Mesodermal cell (in vitro differentiated cells): ENCODE measurements around the gene ANKRD35.
A peak's percentile ranks its signal among the peaks of the same experiment; 100 is the strongest.
"Not testable (repeated sequence)": the region's sequence is repeated elsewhere in the genome, so short reads cannot be mapped to it uniquely, and the experiment has no call there.

ENCODE experiments used
- H3K27ac ChIP-seq: 2 replicates; pipeline ENCODE4 v1.7.0; 2013; ENCODE audit warnings: mild to moderate bottlenecking, low read depth, low read length, moderate library complexity; ENCODE audit not compliant: severe bottlenecking
- H3K36me3 ChIP-seq: 2 replicates; pipeline ENCODE4 v1.7.1; 2013; ENCODE audit warnings: mild to moderate bottlenecking, low read length, moderate library complexity; ENCODE audit not compliant: control insufficient read depth, insufficient read depth
- H3K4me1 ChIP-seq: one replicate; pipeline ENCODE4 v1.7.1; 2013; ENCODE audit warnings: mild to moderate bottlenecking, low read length; ENCODE audit not compliant: insufficient read depth, control insufficient read depth, poor library complexity, severe bottlenecking
- H3K4me3 ChIP-seq: 2 replicates; pipeline ENCODE4 v1.7.0; 2013; ENCODE audit warnings: low read length, control low read depth, mild to moderate bottlenecking; ENCODE audit not compliant: insufficient read depth, poor library complexity, severe bottlenecking; ENCODE audit errors: extremely low read depth
- H3K9me3 ChIP-seq: 2 replicates; pipeline ENCODE4 v1.7.1; 2013; ENCODE audit warnings: mild to moderate bottlenecking, low read length, moderate library complexity; ENCODE audit not compliant: control insufficient read depth
- WGBS, 2 experiments: methylation state at CpG; one replicate each; pipeline ENCODE4 v1.1.5; 2013; ENCODE audit warnings: missing lambda C conversion rate in 2 of 2; ENCODE audit not compliant: insufficient coverage in 2 of 2; 5-methylcytosine and 5-hydroxymethylcytosine counted together

Gene ANKRD35

GRCh38 chr1:145855426-145855948 lies 30.2 kb downstream of the ANKRD35 start:
- Histone ChIP-seq H3K27ac (no peak overlapping the region), H3K36me3 (peaks cover 69% of the 10 kb centered on the region), H3K4me3 (no peak overlapping the region), H3K4me1 (peaks cover 4% of the 10 kb centered on the region), H3K9me3 (no peaks in the 10 kb centered on the region)
- 93 to 100% methylated on average over 6 to 7 of the region's 7 CpGs for WGBS, 2 experiments

GRCh38 chr1:145849356-145850160 lies 36.1 kb downstream of the ANKRD35 start:
- Histone ChIP-seq H3K4me3 (no peak overlapping the region), H3K9me3 (no peaks in the 10 kb centered on the region), H3K36me3 (peaks cover 71% of the 10 kb centered on the region), H3K27ac (no peak overlapping the region), H3K4me1 (peaks cover 9% of the 10 kb centered on the region)
- 82 to 92% methylated on average over 6 to 10 of the region's 15 CpGs for WGBS, 2 experiments

- Histone ChIP-seq H3K9me3 (no peaks in the 10 kb centered on the region), H3K36me3 (peaks cover 61% of the 10 kb centered on the region), H3K4me1 (peaks cover 9% of the 10 kb centered on the region), H3K4me3 (no peak overlapping the region), H3K27ac (no peak overlapping the region)
- WGBS, 2 experiments = 92 to 97% methylated on average over 2 to 3 of the region's 3 CpGs
Observed at GRCh38 chr1:145847827-145848226, 37.8 kb downstream of the ANKRD35 start.

- Histone ChIP-seq H3K4me3 (peak overlapping the region; percentile 48), H3K9me3 (no peaks in the 10 kb centered on the region), H3K36me3 (peaks cover 60% of the 10 kb centered on the region), H3K27ac (peak overlapping the region; percentile 19), H3K4me1 (peaks cover 9% of the 10 kb centered on the region)
- WGBS, 2 experiments = 100% methylated on average over 2 of the region's 3 CpGs
Observed at GRCh38 chr1:145846201-145846612, 39.5 kb downstream of the ANKRD35 start.

GRCh38 chr1:145845514-145846161 lies 40.0 kb downstream of the ANKRD35 start, which contains the start of gene NUDT17:
Gene NUDT17 (plus strand): TSS chr1:145845630. CDS start chr1:145845641, 11 bp downstream.
- H3K4me3 ChIP-seq = peak within 1 kb of the TSS; percentile 48
- peaks cover 60% of the 10 kb centered on the region for H3K36me3 ChIP-seq
- H3K9me3 ChIP-seq = no peaks in the 10 kb centered on the region
- peaks cover 9% of the 10 kb centered on the region for H3K4me1 ChIP-seq
- H3K27ac ChIP-seq = peak within 1 kb of the TSS; percentile 19
- 4 to 5% methylated on average over 42 to 49 of the region's 50 CpGs for WGBS, 2 experiments

- H3K36me3 ChIP-seq = peaks cover 60% of the 10 kb centered on the region
- peak overlapping the region; percentile 48 for H3K4me3 ChIP-seq
- 20 to 26% methylated on average over 4 of the region's 4 CpGs for WGBS, 2 experiments
- H3K27ac ChIP-seq = no peak overlapping the region
- peaks cover 5% of the 10 kb centered on the region for H3K4me1 ChIP-seq
- no peaks in the 10 kb centered on the region for H3K9me3 ChIP-seq
Observed at GRCh38 chr1:145845144-145845513, 40.5 kb downstream of the ANKRD35 start.

- Histone ChIP-seq H3K4me3 (no peak overlapping the region), H3K27ac (no peak overlapping the region), H3K36me3 (peaks cover 60% of the 10 kb centered on the region), H3K4me1 (no peaks in the 10 kb centered on the region), H3K9me3 (no peaks in the 10 kb centered on the region)
- 100% methylated on average over 1 of the region's 3 CpGs; no CpG with 5 or more reads in 1 of the 2 experiments for WGBS, 2 experiments
Observed at GRCh38 chr1:145843031-145843430, 42.6 kb downstream of the ANKRD35 start.

GRCh38 chr1:145837656-145838055 lies 48.0 kb downstream of the ANKRD35 start:
- Histone ChIP-seq H3K27ac (no peak overlapping the region), H3K4me1 (no peaks in the 10 kb centered on the region), H3K36me3 (peaks cover 99% of the 10 kb centered on the region), H3K4me3 (no peak overlapping the region), H3K9me3 (no peaks in the 10 kb centered on the region)
- WGBS, 2 experiments = 100% methylated on average over 1 of the region's 1 CpG; no CpG with 5 or more reads in 1 of the 2 experiments

- H3K36me3 ChIP-seq = peaks cover 98% of the 10 kb centered on the region
- 92% methylated on average over 2 of the region's 2 CpGs; no CpG with 5 or more reads in 1 of the 2 experiments for WGBS, 2 experiments
- not testable (repeated sequence) for H3K27ac ChIP-seq, H3K4me3 ChIP-seq, H3K4me1 ChIP-seq, H3K9me3 ChIP-seq
Observed at GRCh38 chr1:145830810-145831209, 54.9 kb downstream of the ANKRD35 start.

- Histone ChIP-seq H3K4me1 (no peaks in the 10 kb centered on the region), H3K4me3 (no peak overlapping the region), H3K9me3 (no peaks in the 10 kb centered on the region), H3K36me3 (peaks cover 78% of the 10 kb centered on the region), H3K27ac (no peak overlapping the region)
Observed at GRCh38 chr1:145828367-145829026, 57.2 kb downstream of the ANKRD35 start.
